Measurements from ENCODE around the gene OXT. TPM values are rescaled to one million over a fixed set of nuclear protein-coding genes. Genes with fewer than 3 reads are reported as not detected.
"Not testable (repeated sequence)": the region's sequence is repeated elsewhere in the genome, so short reads cannot be mapped to it uniquely, and the experiment has no call there.

Gene OXT
- total RNA-seq: not detected in 2 replicates

GRCh38 chr20:3071610-3072529 is at the start of gene OXT:
OXT (plus strand) TSS chr20:3071620; CDS start chr20:3071656, 36 bp downstream.
- no peaks in the 10 kb centered on the region for H3K36me3 ChIP-seq (ENCODE audit: insufficient read depth, low read length)
- H3K4me3 ChIP-seq (ENCODE audit: insufficient read depth, low read length): peak within 1 kb of the TSS; percentile 54
- no peak for DNase-seq (ENCODE audit: insufficient read length, low spot score, missing footprints)
- peak within 1 kb of the TSS; percentile 58 for H3K4me2 ChIP-seq (ENCODE audit: insufficient read depth, low read length)
- H3K27ac ChIP-seq (ENCODE audit: low read depth, low read length): no peak within 1 kb of the TSS
- peaks cover 20% of the 10 kb centered on the region for H3K27me3 ChIP-seq (ENCODE audit: insufficient read depth, low read length)
- peaks cover 5% of the 10 kb centered on the region for H3K4me1 ChIP-seq (ENCODE audit: insufficient read depth, low read length)
- H3K79me2 ChIP-seq (ENCODE audit: insufficient read depth, low read length): no peaks in the 10 kb centered on the region
- H3K9me3 ChIP-seq (ENCODE audit: low read depth, low read length): no peaks in the 10 kb centered on the region
- no peak within 1 kb of the TSS for H2AFZ ChIP-seq (ENCODE audit: low read length)
- no peaks in the 10 kb centered on the region for H4K20me1 ChIP-seq (ENCODE audit: insufficient read depth, low read length)
- TF ChIP-seq, protein P1, sequence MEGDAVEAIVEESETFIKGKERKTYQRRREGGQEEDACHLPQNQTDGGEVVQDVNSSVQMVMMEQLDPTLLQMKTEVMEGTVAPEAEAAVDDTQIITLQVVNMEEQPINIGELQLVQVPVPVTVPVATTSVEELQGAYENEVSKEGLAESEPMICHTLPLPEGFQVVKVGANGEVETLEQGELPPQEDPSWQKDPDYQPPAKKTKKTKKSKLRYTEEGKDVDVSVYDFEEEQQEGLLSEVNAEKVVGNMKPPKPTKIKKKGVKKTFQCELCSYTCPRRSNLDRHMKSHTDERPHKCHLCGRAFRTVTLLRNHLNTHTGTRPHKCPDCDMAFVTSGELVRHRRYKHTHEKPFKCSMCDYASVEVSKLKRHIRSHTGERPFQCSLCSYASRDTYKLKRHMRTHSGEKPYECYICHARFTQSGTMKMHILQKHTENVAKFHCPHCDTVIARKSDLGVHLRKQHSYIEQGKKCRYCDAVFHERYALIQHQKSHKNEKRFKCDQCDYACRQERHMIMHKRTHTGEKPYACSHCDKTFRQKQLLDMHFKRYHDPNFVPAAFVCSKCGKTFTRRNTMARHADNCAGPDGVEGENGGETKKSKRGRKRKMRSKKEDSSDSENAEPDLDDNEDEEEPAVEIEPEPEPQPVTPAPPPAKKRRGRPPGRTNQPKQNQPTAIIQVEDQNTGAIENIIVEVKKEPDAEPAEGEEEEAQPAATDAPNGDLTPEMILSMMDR (IDR thresholded peaks at IDR 0.05; ENCODE audit: extremely low read depth, low read depth, low read length): no peak

DNA sequence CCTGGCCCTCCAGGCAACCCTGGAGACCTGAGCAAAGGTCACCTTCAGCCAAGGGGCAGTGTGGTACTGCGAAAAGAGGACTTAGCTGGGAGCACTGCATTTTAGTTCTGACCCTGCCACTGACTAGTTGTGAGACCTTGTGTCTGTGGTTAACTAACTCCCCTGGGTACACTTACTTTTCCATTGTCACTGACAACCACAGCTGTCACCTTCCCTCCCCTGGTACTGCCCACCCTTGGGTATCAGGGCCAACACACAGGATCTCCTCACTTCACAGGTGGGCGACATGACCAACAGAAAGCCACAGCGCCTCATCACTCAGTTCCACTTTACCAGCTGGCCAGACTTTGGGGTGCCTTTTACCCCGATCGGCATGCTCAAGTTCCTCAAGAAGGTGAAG is 49.6 kb upstream of the OXT start:
- DNase-seq (ENCODE audit: insufficient read length, low spot score, missing footprints): peak; percentile 26
- H3K4me2 ChIP-seq (ENCODE audit: insufficient read depth, low read length): no peak overlapping the region
- TF ChIP-seq, protein P1 (IDR thresholded peaks at IDR 0.05; ENCODE audit: extremely low read depth, low read depth, low read length): no peak

DNA sequence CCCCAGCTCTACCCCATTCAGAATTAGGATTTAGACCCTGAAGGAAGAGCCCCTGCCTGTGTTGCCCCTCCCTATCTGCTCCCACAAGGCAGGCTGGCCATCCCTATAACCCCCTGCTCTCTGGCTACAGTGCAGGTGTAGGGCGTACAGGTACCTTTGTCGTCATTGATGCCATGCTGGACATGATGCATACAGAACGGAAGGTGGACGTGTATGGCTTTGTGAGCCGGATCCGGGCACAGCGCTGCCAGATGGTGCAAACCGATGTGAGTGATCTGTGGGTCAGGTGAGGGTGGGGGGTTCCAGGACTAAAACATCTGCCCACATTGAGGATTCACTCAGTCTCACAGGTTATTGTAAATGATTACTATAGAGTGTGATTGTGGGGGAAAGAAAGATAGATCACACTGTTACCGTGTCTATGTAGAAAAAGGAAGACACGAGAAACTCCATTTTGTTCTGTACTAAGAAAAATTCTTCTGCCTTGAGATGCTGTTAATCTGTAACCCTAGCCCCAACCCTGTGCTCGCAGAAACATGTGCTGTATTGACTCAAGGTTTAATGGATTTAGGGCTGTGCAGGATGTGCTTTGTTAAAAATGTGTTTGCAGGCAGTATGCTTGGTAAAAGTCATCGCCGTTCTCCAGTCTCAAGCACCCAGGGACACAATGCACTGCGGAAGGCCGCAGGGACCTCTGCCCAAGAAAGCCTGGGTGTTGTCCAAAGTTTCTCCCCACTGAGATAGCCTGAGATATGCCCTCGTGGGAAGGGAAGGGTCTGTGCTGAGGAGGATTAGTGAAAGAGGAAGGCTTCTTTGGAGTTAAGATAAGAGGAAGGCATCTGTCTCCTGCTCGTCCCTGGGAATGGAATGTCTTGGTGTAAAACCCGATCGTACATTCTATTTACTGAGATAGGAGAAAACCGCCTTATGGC is 48.6 kb upstream of the OXT start:
- H2AFZ ChIP-seq (ENCODE audit: low read length); H3K4me1 ChIP-seq (ENCODE audit: insufficient read depth, low read length); H3K4me2 ChIP-seq (ENCODE audit: insufficient read depth, low read length); H3K9me3 ChIP-seq (ENCODE audit: low read depth, low read length); H3K4me3 ChIP-seq (ENCODE audit: insufficient read depth, low read length); H4K20me1 ChIP-seq (ENCODE audit: insufficient read depth, low read length); DNase-seq (ENCODE audit: insufficient read length, low spot score, missing footprints); H3K27me3 ChIP-seq (ENCODE audit: insufficient read depth, low read length); H3K27ac ChIP-seq (ENCODE audit: low read depth, low read length); H3K79me2 ChIP-seq (ENCODE audit: insufficient read depth, low read length): not testable (repeated sequence)
- peaks cover 45% of the 10 kb centered on the region for H3K36me3 ChIP-seq (ENCODE audit: insufficient read depth, low read length)

More for the DNA sequence above, 49.6 kb upstream of the OXT start:
- H3K27me3 ChIP-seq (ENCODE audit: insufficient read depth, low read length): no peaks in the 10 kb centered on the region
- H3K79me2 ChIP-seq (ENCODE audit: insufficient read depth, low read length): no peaks in the 10 kb centered on the region
- H3K27ac ChIP-seq (ENCODE audit: low read depth, low read length): no peak overlapping the region
- H3K4me3 ChIP-seq (ENCODE audit: insufficient read depth, low read length): no peak overlapping the region
- H3K9me3 ChIP-seq (ENCODE audit: low read depth, low read length): no peaks in the 10 kb centered on the region
- no peaks in the 10 kb centered on the region for H3K4me1 ChIP-seq (ENCODE audit: insufficient read depth, low read length)
- H4K20me1 ChIP-seq (ENCODE audit: insufficient read depth, low read length): no peaks in the 10 kb centered on the region
- no peak overlapping the region for H2AFZ ChIP-seq (ENCODE audit: low read length)
- H3K36me3 ChIP-seq (ENCODE audit: insufficient read depth, low read length): peaks cover 38% of the 10 kb centered on the region

- no peak for DNase-seq (ENCODE audit: insufficient read length, low spot score, missing footprints)
- TF ChIP-seq, protein P1 (IDR thresholded peaks at IDR 0.05; ENCODE audit: extremely low read depth, low read depth, low read length): no peak
- Histone ChIP-seq H3K4me3 (ENCODE audit: insufficient read depth, low read length) (no peak overlapping the region), H3K9me3 (ENCODE audit: low read depth, low read length) (no peaks in the 10 kb centered on the region), H3K27ac (ENCODE audit: low read depth, low read length) (no peak overlapping the region), H3K4me2 (ENCODE audit: insufficient read depth, low read length) (no peak overlapping the region), H2AFZ (ENCODE audit: low read length) (no peak overlapping the region), H3K27me3 (ENCODE audit: insufficient read depth, low read length) (no peaks in the 10 kb centered on the region), H3K79me2 (ENCODE audit: insufficient read depth, low read length) (no peaks in the 10 kb centered on the region), H3K4me1 (ENCODE audit: insufficient read depth, low read length) (peaks cover 3% of the 10 kb centered on the region), H4K20me1 (ENCODE audit: insufficient read depth, low read length) (no peaks in the 10 kb centered on the region), H3K36me3 (ENCODE audit: insufficient read depth, low read length) (peaks cover 49% of the 10 kb centered on the region)
Observed at GRCh38 chr20:3027987-3028386, 43.4 kb upstream of the OXT start.

Data from osteoblast (primary cell).